A172 (cell line): ENCODE data around the gene WDR12. TPM values are rescaled to one million over a fixed set of nuclear protein-coding genes. Genes with fewer than 3 reads are reported as not detected.
"Not testable (repeated sequence)": the region's sequence is repeated elsewhere in the genome, so short reads cannot be mapped to it uniquely, and the experiment has no call there.

Experiments
- DNase-seq: peaks from one replicate; pipeline ENCODE4 v3.0.0-alpha.2; 2015; ENCODE audit warnings: low spot score
- total RNA-seq: library from RNA; depleted of rRNA; stranded (reverse); fragments of >200 nt; shearing (Covaris generic); gene quantifications from 2 replicates; pipeline ENCODE4 v1.2.3, GENCODE V29; 2014; rRNA removed

The WDR12 gene
- 53.9 and 67.3 TPM in 2 replicates for total RNA-seq

DNA sequence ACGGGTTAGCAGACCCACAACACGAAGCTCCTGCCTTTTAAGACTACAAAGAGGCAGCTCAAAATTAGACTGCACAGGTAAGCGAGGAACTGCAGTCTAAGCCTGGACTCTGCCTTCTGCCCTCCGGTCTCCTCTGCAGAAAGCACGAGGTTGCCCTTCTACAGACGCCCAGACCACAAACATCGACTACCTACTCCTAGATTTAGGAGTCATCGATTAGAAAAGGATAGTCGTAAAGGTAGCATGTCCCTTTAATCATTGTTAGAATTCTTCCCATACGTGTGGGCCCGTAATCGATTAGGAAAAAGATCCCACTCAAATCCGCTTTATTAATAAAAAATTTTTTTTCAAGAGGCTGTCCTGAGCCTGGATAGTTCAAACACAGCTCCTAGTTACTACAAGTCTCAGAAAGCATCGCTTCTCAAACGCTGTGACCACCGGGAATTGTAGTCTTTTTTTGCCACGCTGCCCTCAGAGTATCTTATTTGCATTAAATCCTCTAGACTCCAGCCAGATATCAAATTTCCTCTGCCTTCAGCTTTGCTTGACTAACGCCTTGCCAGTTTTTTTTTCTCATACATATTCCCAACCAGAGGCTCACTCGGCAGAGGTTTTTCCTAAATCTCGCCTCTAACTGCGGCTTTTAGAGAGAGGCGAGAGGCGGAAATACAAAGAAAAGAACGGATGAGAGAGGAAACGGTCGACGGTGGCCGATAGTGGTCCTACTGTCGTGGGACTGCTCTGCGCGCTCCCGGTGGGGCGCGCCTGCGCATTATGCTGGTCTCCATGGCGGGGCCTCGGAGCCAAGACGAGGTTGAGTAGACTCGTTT, at the start of gene WDR12, which contains the start of gene CARF:
TSS of gene WDR12 (minus strand) at position 162 of the 830 bp plus-strand sequence. CDS start 197 bp downstream, outside the sequence.
TSS of gene CARF (plus strand) at position 764 of the 830 bp plus-strand sequence. CDS start 29,628 bp downstream, outside the sequence.
- DNase-seq: peak; percentile 94

DNA sequence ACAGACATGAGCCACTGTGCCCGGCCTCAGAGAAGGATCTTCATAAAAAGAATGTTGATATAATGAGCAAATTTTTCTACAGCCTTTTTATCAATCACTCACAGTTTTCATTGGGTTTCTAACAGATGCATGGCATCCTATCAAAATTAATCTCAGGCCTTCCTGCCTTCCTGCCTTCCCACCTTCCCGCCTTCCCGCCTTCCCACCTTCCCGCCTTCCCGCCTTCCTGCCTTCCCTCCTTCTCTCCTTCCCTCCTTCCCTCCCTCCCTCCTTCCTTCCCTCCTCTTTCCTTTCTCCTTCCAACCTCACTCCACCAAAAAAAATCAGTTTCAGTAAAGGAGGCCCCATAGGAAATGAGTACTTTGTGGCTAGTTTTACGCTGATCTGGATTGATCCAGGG, 49.1 kb upstream of the WDR12 start:
- DNase-seq: no peak

DNA sequence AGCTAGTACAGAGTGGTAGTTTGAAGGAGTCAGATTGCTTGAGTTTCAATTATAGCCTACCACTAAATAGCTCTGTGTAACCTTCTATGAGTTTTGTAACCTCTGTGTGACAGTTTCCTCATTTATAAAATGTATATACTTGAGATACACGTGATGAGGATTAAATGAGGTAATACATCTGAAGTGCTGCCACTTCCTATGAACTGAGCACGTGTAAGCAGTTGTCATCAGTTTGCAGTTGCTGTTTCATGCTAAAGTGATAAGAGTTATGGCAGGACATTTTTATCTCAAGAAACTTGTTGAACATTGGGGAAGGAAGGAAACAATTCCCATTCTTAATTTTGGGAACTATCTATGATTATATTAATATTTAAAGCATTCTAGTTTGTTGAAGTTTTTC, 39.1 kb upstream of the WDR12 start:
- no peak for DNase-seq

DNA sequence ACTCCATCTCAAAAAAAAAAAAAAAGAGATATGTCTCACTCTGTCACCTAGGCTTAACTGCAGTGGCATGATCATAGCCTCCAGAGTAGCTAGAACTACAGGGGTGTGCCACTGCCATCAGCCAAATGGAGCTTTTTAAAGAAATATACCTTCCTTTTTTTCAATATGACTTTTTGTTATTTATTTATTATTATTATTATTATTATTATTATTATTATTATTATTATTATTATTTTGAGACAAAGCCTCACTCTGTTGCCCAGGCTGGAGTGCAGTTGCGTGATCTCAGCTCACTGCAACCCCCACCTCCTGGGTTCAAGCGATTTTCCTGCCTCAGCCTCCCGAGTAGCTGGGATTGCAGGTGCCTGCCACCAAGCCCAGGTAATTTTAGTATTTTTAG, 37.9 kb upstream of the WDR12 start:
- DNase-seq: not testable (repeated sequence)

DNA sequence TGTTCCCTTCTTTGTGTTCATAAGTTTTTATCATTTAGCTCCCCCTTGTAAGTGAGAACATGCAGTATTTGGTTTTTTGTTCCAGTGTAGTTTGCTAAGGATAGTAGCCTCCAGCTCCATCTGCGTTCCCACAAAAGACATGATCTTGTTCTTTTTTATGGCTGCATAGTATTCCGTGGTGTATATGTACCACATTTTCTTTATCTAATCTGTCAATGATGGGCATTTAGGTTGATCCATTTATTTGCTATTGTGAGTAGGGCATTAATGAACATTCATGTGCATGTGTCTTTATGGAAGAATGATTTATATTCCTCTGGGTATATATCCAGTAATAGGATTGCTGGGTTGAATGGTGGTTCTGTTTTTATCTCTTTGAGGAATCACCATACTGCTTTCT, 34.0 kb upstream of the WDR12 start:
- DNase-seq: no peak

DNA sequence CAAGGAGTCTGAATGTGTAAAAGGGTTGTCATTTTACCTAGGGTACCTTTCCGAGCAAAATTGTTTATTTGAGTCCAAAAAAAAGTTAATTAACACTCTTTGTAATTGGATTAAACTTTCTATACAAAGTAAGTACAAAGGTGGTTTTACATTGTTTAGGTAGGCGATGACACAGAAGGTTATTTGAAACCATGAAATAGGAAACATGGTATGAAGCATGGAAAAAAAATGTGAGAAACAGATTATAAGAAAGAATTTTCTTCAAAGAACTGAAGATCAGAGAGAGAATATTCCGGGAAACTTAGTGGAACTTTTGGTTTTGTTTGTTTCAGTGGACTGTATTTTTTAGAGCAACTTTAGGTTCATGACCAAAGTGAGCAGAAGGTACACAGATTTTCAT, 33.3 kb upstream of the WDR12 start:
- no peak for DNase-seq

DNA sequence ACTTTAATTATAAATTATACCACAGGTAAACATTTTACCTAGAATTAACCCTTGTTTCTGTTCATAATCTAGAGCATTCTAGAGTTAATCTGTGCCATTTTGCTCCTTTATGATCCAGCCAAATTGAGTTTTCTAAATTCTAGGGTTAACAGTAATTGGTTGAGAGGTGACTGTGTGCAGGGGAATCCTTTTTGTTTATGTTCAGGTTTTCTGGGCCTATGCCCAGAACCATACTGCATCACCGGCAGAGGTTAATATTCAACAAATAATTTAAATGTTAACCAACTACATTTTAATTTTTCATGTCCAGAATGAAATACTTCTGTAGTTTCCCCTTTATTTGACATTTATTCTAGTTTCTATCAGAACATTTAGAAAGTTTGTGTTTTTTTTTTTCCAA, 32.9 kb upstream of the WDR12 start:
- DNase-seq: no peak

DNA sequence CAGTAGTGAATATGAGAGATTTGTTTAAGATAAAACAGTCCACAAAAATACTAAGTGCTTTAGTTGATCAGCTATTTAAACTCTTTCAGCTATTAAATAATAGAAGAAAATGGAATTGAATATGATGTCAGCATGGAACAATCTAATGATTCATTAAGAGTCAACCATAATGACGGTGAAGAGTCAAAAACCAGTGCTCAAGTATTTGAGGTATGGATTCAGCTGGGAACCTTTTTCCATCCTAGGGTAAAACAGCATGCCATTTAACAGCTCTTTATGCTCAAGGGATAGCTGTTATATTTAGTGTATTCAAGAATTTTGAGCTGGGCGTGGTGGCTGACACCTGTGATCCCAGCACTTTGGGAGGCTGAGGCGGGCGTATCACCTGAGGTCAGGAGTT, 30.3 kb upstream of the WDR12 start:
- DNase-seq: no peak

DNA sequence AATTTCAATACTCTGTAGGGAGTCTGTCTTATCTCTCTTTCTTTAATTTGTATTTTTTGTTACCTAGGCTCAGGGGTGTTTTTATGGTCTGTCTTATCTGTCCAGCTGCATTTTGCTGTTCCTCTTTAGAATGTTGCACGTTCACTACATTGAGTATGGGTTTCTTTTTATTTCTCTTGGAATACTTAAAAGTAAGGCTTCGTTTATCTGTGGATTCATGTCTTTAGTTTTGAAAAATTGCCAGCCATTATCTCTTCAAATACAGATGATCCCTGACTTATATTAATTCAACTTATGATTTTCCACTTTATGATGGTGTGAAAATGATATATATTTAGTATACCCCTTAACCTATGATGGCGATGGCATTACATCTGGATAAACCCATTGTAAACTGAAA, 27.5 kb upstream of the WDR12 start:
- no peak for DNase-seq

DNA sequence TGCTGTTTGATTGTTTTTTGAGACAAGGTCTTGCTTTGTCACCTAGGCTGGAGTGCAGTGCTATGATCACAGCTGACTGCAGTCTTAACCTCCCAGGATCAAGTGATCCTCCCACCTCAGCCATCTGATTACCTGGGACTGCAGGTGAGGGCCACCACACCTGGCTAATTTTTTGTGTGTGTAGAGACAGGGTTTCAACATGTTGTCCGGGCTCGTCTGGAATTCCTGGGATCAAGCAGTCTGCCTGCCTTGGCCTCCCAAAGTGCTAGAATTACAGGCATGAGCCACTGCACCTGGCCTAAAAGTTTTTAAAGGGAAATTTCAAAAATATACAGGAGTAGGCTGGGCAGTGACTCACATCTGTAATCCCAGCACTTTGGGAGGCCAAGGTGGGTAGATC, 23.0 kb upstream of the WDR12 start:
- DNase-seq: no peak

DNA sequence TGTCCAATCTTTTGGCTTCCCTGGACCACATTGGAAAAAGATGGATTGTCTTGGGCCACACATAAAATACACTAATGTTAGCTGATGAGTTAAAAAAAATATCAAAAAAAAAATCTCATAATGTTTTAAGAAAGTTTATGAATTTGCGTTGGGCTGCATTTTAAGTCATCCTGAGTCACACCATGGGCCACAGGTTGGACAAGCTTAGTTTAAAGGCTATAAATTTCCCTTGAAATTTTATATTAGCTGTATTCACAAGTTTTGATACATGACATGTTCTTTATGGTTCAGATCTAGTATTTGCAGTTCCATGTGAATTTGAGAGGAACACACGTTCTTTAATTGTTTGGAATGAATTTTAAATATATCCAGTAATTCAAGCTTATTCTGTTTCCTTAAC, 22.5 kb upstream of the WDR12 start:
- DNase-seq: no peak

DNA sequence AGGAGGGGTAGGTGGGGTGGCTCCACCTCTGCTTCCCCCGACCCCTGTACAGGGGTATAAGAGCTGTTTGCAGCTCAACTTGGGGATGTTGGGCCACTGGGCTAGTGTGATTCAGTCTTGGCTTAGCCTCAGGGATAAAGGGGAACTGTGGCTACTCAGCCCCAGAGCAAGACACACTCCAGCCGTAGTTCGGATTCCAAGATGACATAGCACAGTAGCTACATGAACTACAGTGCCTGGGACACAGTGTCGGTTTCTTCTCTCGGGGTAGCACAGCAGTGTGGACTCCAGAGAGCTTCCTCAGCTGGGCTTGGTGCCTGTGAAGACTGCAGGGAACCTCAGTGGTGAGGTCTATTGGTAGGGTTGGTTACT, 21.7 kb upstream of the WDR12 start:
- no peak for DNase-seq

DNA sequence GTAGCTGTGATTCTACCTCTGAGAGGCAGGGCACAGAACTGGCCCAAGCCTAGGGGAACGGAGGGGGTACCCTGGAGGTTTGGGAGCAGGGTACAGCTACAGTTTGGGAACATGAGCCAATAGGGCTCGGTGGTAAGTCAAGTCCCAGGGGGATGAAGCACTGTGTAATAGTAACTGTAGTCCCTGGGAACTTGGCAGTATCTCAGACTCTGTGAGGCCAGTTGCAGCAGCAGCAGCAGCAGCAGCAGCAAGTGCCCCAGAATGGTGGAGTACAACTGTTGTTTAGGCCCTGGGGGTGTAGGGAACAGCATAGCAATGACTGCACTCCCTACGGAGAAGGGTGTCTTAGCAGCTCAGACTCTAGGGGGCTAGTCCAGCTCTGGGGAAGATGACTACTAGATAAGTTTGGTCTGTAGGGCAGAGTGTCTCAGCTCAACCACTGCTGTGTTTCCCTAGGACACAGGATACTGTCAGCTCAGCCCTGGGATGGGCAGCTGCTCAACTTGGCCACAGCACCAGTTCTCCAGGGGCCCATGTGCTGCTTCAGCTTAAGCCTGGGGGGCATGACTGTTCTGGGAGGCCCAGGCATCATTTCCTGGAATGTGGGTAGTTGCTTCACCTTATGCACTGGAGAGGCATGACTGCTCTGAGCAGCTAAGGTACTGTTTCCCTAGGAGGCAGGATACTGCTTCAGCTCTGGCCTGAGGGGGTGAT, 21.1 kb upstream of the WDR12 start:
- DNase-seq: no peak

DNA sequence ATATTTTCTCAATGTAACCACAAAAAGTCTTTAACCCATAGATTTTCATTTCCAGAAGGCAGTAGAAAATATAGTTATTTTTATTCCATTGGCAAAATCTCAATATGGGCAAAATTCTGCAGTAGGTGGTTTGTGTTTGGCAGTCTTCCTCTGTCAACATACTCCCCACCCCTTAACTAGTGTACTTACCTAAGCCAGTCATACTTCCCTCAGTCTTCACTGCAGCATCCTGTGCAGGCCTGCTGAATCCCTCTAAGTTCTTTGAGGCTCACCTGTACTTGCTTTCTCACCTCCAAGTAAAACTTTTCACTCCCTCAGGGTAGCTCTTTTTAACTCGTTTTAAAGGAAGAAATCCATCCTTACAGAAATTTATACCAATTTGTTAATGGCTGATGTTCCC, 7.4 kb upstream of the WDR12 start:
- no peak for DNase-seq

DNA sequence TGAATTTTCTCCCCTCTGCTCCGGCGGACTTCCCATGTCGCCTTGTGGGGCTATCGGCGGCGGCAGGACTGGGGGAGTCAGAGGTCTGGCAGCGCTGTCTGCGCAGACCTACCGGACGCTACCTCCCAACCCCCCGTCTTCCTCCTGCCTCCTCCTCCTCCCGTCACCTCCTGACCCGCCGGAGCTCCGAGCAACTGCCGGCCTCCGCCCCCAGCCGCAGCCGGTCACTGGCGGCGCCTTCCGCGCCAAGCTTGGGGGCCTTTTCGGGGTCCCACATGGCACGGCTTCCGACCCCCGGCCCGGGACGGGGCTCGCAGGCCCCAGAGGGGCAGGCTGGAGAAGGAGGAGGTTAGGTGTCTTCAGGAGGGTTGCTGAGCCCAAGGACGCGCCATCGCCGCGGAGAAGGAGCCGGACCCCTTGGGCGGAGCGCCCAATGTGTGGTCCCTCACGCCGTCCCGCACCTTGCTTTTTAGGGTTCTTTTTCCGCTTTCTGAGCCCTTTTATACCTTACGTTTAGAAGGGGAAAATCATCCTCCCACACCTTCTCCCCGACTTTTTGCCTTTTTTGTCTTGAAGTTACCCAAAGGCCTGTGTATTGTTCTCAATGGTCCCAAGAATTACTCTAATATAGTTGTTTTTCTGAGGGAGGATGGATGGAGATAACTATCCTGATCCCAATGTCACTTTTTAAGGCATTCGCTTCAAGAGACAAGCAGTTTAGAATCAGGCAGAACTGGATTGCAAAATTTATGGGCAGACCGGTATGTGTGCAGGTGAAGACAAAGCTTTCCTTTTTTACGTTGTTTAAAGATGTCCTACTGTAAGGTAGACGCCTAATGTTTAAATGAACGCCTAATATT, 1.1 kb upstream of the WDR12 start:
- not testable (repeated sequence) for DNase-seq

DNA sequence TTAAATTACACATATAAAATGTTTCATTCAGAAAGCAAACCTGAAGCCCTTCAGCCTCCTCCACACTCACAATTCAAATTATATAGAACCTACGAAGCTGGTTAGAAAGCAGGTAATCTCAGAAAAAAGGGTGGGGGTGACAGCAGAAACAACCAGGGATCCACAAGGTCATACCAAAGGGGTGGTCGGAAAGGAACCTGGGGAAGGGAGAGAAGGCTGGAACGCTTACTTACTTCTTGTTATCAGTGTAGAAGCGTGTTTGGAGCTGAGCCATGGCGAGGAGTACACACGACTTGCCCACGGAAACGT, 316 bp downstream of the WDR12 start:
- DNase-seq: no peak

DNA sequence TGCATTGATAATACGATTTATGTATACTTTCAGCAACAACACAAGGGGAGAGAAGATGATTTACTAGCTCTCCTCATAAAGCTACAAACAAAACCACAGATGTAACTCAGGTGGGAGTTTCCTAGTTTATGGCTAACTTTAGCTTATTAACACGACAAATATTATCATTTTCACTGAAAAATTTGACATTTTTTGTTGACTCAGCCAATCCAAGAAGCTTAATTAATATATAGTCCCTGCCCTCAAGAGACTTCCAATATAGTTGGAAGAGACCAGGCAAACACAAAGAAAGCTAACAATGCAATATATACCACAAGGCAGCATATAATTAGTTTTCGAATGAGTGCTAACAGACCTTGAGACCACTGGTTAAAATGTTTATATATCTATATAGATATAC, 775 bp downstream of the WDR12 start:
- no peak for DNase-seq

DNA sequence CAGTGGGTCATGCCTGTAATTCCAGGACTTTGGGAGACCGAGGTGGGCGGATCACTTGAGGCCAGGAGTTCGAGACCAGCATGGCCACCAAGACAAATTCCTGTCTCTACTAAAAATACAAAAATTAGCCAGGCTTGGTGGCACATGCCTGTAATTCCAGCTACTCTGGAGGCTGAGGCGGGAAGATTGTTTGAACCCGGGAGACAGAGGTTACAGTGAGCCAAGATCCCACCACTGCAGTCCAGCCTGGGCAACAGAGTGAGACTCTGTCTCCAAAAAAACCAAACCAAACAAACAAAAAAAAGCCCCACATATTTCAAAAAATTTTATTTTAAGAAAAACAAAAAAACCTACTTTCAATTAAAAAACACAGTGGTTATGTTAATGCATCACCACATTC, 1.2 kb downstream of the WDR12 start:
- not testable (repeated sequence) for DNase-seq

DNA sequence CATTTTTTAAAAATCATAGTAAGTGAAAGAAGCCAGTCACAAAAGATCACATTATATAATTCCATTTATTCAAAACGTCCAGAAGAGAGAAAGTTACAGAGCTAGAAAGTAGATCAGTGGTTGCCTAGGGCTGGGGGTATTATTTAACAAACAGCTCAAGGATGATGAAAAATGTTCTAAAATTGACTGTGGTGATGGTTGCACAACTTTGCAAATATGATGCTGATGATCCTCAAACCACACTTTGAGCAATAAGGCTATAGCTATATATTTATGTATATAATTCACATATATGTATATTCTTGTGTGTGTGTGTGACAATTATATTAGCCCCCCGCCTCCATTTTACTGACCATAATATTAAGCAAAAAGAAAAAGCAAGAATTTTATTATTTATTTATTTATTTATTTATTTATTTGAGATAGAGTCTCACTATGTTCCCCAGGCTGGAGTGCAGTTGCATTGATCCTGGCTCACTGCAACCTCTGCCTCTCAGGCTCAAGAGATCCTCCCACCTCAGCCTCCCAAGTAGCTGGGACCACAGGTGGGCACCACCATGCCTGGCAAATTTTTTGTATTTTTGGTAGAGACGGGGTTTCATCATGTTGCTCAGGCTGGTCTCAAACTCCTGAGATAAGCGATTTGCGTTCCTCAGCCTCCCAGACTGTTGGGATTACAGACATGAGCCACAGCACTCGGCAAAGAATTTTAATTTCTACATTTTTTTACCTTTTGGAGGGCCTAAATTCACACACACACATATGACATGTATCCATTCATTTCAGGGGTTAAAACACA, 1.9 kb downstream of the WDR12 start:
- DNase-seq: no peak

DNA sequence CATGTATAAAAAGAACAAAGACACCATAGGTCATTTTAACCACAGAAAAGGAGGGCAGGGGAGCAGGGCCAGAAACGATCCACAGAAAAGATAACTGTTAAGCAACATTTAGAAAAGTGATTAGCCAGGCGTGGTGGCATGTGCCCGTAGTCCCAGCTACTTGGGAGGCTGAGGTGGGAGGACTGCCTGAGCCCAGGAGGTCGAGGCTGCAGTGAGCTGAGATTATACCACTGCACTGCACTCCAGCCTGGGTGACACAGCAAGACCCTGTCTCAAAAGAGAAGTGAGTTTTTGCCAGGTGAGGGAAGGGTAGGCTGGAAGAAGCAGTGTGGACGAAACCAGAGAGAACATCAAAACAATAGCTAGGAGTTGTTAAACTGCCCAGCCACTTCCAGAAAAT, 3.3 kb downstream of the WDR12 start:
- no peak for DNase-seq

DNA sequence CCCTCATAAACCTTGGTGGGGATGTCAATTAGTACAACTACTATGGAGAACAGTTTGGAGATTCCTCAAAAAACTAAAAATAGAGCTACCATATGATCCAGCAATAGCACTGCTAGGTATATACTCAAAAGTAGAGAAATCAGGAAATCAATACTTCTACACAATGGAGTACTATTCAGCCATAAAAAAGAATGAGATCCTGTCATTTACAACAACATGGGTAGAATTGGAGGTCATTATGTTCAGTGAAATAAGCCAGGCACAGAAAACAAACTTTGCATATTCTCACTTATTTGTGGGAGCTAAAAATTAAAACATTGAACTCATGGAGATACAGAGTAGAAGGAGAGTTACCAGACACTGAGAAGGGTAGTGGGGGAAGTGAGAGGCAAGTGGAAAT, 6.0 kb downstream of the WDR12 start:
- not testable (repeated sequence) for DNase-seq

DNA sequence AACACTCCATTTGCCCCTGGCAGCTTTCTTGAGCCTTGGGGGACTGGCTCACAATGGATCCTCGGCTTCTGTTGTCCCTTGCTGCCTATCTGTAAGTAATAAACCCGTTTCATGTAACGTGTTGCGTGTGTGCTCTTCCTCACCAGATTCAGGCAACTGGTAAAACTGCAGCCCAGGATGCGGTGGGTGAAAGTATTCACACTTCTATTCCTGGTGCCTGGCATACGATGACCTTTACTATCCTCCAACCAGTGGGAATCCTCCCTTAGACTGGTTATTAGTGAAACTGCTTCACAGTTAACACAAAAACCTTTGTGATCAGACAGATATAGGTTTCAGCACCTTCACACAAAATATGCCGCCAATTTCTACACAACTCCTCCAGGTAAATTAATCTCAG, 26.3 kb downstream of the WDR12 start:
- no peak for DNase-seq
